Keratinocyte (primary cell): Measurements from ENCODE around the gene B4GALNT3. TPM values are rescaled to one million over a fixed set of nuclear protein-coding genes. Genes with fewer than 3 reads are reported as not detected.

Experiments used
- DNase-seq: peaks from one replicate; pipeline ENCODE4 v3.0.0-alpha.2; 2011; ENCODE audit warnings: low read depth, missing footprints, low spot score
- FAIRE-seq: peaks from 2 replicates; lab custom pipeline; 2011; peaks lifted over from hg19 to GRCh38; lab: Jason Lieb, UNC
- H2AFZ ChIP-seq: 2 replicates; pipeline ENCODE4 v1.6.0; 2012; ENCODE audit warnings: low read length, control low read depth, inconsistent platforms; ENCODE audit not compliant: control insufficient read depth
- H3K27ac ChIP-seq: 2 replicates; pipeline ENCODE4 v1.5.1; 2011; ENCODE audit warnings: low read length; ENCODE audit not compliant: control insufficient read depth, insufficient read depth
- H3K27me3 ChIP-seq: 3 replicates; pipeline ENCODE4 v1.6.0; 2011; ENCODE audit warnings: low read length; ENCODE audit not compliant: control insufficient read depth, insufficient read depth; ENCODE audit errors: extremely low read depth
- H3K36me3 ChIP-seq, 2 experiments: 2 replicates in 1 of 2; 3 replicates in 1 of 2; pipeline ENCODE4 v1.5.1; 2011; ENCODE audit warnings: low read length in 2 of 2, mild to moderate bottlenecking in 1 of 2; ENCODE audit not compliant: control insufficient read depth in 2 of 2, insufficient read depth in 2 of 2; ENCODE audit errors: extremely low read depth in 1 of 2
- H3K4me1 ChIP-seq: 3 replicates; pipeline ENCODE4 v1.5.1; 2011; ENCODE audit warnings: low read length; ENCODE audit not compliant: control insufficient read depth, insufficient read depth; ENCODE audit errors: extremely low read depth
- H3K4me2 ChIP-seq: 3 replicates; pipeline ENCODE4 v1.6.0; 2011; ENCODE audit warnings: low read depth, low read length; ENCODE audit not compliant: control insufficient read depth, insufficient read depth; ENCODE audit errors: extremely low read depth
- H3K4me3 ChIP-seq, 3 experiments: fragments of 200-600 bp in 1 of 3; sonication (generic) in 1 of 3; 2 replicates in 2 of 3; 3 replicates in 1 of 3; pipeline ENCODE4 v1.5.1; 2011 to 2016; ENCODE audit warnings: low read length in 3 of 3, mild to moderate bottlenecking in 3 of 3, control low read depth in 2 of 3, inconsistent platforms in 1 of 3, low read depth in 1 of 3, mixed read lengths in 1 of 3, mixed run types in 1 of 3, moderate library complexity in 1 of 3; ENCODE audit not compliant: control insufficient read depth in 2 of 3, insufficient read depth in 2 of 3; ENCODE audit errors: extremely low read depth in 1 of 3
- H3K79me2 ChIP-seq: 2 replicates; pipeline ENCODE4 v1.6.0; 2012; ENCODE audit warnings: low read length; ENCODE audit not compliant: control insufficient read depth, insufficient read depth
- H3K9ac ChIP-seq: 3 replicates; pipeline ENCODE4 v1.6.0; 2011; ENCODE audit warnings: low read length; ENCODE audit not compliant: control insufficient read depth, insufficient read depth; ENCODE audit errors: extremely low read depth
- H3K9me1 ChIP-seq: 3 replicates; pipeline ENCODE4 v1.6.0; 2011; ENCODE audit warnings: low read length; ENCODE audit not compliant: control insufficient read depth, insufficient read depth; ENCODE audit errors: extremely low read depth
- H3K9me3 ChIP-seq: 2 replicates; pipeline ENCODE4 v1.5.1; 2012; ENCODE audit warnings: low read depth, low read length; ENCODE audit not compliant: control insufficient read depth
- H4K20me1 ChIP-seq: 3 replicates; pipeline ENCODE4 v1.6.0; 2011; ENCODE audit warnings: low read length; ENCODE audit not compliant: control insufficient read depth, insufficient read depth; ENCODE audit errors: extremely low read depth
- EZH2 ChIP-seq: IDR thresholded peaks from one replicate; pipeline ENCODE4 v1.6.1; 2012; ENCODE audit warnings: inconsistent platforms, mild to moderate bottlenecking, low read length, moderate library complexity
- dilution Hi-C: fragments of 300-500 bp; cut with MboI; formaldehyde crosslinking; loops from one replicate; pipeline ENCODE4 v1.7.0; 2020; ENCODE audit warnings: low sequenced_read_pairs; ENCODE audit not compliant: extremely low pct_ligation_motif_present
- polyA plus RNA-seq, 5 experiments: library from polyadenylated mRNA; depleted of rRNA in 3 of 5; stranded (reverse) in 3 of 5; stranded (forward) in 1 of 5; unstranded in 1 of 5; fragments of >200 nt; gene quantifications; 1 replicate in 1 of 5; 2 replicates in 3 of 5; 3 replicates in 1 of 5; pipeline versions ENCODE4 v1.2.1 to v1.2.3, GENCODE V29; 2011 to 2012; ENCODE audit warnings: missing spikeins in 2 of 5, low read depth in 1 of 5, low replicate concordance in 1 of 5
- TF ChIP-seq, protein P1 (sequence below), 3 experiments: IDR thresholded peaks in 1 of 3; conservative IDR thresholded peaks in 1 of 3; optimal IDR thresholded peaks in 1 of 3; 2 replicates in 2 of 3; 3 replicates in 1 of 3; pipeline versions ENCODE3 to v1.5.1; 2011; ENCODE audit warnings: low read length in 3 of 3, mild to moderate bottlenecking in 3 of 3, moderate library complexity in 2 of 3, control low read depth in 1 of 3, inconsistent platforms in 1 of 3; ENCODE audit not compliant: insufficient read depth in 2 of 3; ENCODE audit errors: extremely low read depth in 1 of 3

The B4GALNT3 gene
- polyA plus RNA-seq, 1 donor (not counting 4 experiments of a cell fraction or from before 2014, with no cell fraction given), result 7.5 TPM

DNA sequence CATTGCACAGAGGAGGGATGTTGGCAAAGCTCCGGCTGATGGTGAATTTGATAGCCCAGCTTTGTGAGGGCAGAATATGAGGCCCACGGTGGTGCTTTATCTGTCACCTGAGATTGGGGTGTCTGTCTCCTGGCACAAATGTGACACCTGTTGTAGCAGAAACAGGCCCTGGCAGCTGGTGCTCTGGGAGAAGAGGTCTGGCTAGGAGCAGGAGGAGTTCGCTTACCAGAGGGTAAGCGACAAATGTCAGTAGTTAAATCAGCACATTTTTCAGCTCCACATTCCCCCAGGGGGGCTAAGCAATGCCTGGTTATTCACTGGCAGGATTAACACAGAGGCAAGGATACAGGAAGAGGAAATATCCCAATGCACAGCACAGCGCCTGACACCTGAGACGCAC is 71.1 kb downstream of the B4GALNT3 start:
- Histone ChIP-seq H3K27ac (peak overlapping the region; percentile 74), H2AFZ (no peak overlapping the region), H3K4me3 (no peak overlapping the region), H3K9ac (peak overlapping the region; percentile 33), H3K9me1 (peaks cover 2% of the 10 kb centered on the region), H3K4me2 (peak overlapping the region; percentile 62), H4K20me1 (no peaks in the 10 kb centered on the region), H3K79me2 (no peaks in the 10 kb centered on the region), H3K36me3 (no peaks in the 10 kb centered on the region), H3K27me3 (no peaks in the 10 kb centered on the region), H3K4me1 (peaks cover 35% of the 10 kb centered on the region), H3K9me3 (peaks cover 3% of the 10 kb centered on the region)
- TF ChIP-seq, protein P1, sequence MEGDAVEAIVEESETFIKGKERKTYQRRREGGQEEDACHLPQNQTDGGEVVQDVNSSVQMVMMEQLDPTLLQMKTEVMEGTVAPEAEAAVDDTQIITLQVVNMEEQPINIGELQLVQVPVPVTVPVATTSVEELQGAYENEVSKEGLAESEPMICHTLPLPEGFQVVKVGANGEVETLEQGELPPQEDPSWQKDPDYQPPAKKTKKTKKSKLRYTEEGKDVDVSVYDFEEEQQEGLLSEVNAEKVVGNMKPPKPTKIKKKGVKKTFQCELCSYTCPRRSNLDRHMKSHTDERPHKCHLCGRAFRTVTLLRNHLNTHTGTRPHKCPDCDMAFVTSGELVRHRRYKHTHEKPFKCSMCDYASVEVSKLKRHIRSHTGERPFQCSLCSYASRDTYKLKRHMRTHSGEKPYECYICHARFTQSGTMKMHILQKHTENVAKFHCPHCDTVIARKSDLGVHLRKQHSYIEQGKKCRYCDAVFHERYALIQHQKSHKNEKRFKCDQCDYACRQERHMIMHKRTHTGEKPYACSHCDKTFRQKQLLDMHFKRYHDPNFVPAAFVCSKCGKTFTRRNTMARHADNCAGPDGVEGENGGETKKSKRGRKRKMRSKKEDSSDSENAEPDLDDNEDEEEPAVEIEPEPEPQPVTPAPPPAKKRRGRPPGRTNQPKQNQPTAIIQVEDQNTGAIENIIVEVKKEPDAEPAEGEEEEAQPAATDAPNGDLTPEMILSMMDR (optimal IDR thresholded peaks at IDR 0.05 in 1 of 3, IDR thresholded peaks at IDR 0.05 in 1 of 3, conservative IDR thresholded peaks at IDR 0.05 in 1 of 3; ENCODE audit: extremely low read depth in 1 of 3, insufficient read depth in 2 of 3, low read length in 3 of 3), result no peak
- TF ChIP-seq EZH2, result no peak
- DNase-seq, result no peak
- dilution Hi-C loops, result no loop called here
- no peak for FAIRE-seq

DNA sequence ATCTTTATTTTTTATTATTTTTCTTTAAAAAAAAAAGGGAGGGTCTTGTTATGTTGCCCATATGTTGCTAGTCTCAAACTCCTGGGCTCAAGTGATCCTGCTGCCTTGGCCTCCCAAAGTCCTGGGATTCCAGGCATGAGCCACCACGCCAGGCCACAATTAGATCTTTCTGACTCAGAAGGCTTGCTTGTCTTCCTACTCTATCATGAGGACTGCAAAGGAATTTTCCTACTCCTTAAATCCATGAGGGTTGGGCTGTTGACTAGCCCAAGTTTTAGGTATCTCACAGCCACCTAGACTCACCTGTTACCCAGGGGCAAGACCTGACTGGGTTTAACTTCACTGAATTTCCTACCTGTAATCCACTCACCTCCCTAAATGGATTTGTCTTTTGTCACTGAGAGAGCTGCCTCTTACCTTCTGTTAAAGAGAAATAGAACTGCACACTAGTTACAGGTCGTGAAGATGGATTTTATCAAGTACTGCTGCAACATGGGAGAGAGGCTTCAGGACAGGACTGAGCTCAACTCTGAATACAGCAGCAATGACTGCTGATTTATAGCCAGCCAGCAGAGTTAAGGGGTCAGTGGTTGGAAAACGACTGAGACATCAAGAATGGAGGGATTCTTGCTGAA is 72.3 kb downstream of the B4GALNT3 start:
- H2AFZ ChIP-seq, result no peak overlapping the region
- DNase-seq (no peak), FAIRE-seq (no peak)
- H3K4me2 ChIP-seq, result peak overlapping the region; percentile 31
- dilution Hi-C loops, result no loop called here
- peak overlapping the region; percentile 88 for H3K27ac ChIP-seq
- H3K4me3 ChIP-seq, result no peak overlapping the region
- TF ChIP-seq EZH2, result no peak
- TF ChIP-seq, protein P1 (optimal IDR thresholded peaks at IDR 0.05 in 1 of 3, IDR thresholded peaks at IDR 0.05 in 1 of 3, conservative IDR thresholded peaks at IDR 0.05 in 1 of 3; ENCODE audit: extremely low read depth in 1 of 3, insufficient read depth in 2 of 3, low read length in 3 of 3), result no peak
- H3K9ac ChIP-seq, result peak overlapping the region; percentile 36
- H3K79me2 ChIP-seq, result no peaks in the 10 kb centered on the region
- H3K27me3 ChIP-seq, result no peaks in the 10 kb centered on the region
- H3K9me3 ChIP-seq, result peaks cover 3% of the 10 kb centered on the region
- H3K9me1 ChIP-seq, result peaks cover 2% of the 10 kb centered on the region
- no peaks in the 10 kb centered on the region for H3K36me3 ChIP-seq
- peaks cover 35% of the 10 kb centered on the region for H3K4me1 ChIP-seq
- H4K20me1 ChIP-seq, result no peaks in the 10 kb centered on the region
